Measurements from ENCODE around the gene USE1.

DNA sequence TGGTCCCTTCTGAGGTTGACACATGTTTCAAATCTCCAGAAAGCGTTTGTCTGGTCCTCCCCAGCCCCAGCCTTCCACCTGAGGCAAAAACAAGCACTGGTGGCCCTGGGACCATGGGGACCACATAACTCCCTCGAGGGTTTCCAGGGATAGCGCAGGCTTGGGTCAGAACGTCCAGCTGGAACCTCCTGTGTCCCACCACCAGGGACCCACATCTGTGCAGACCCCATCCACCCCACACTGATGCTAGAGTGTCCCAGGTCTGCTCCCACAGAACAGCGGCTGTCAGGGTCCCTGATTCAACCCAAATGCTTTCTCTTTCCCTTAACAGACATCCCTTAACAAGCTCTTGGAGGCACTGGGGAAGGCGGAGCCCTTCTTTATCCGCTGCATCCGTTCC is 29.6 kb upstream of the USE1 start:
- TF ChIP-seq, protein P1, sequence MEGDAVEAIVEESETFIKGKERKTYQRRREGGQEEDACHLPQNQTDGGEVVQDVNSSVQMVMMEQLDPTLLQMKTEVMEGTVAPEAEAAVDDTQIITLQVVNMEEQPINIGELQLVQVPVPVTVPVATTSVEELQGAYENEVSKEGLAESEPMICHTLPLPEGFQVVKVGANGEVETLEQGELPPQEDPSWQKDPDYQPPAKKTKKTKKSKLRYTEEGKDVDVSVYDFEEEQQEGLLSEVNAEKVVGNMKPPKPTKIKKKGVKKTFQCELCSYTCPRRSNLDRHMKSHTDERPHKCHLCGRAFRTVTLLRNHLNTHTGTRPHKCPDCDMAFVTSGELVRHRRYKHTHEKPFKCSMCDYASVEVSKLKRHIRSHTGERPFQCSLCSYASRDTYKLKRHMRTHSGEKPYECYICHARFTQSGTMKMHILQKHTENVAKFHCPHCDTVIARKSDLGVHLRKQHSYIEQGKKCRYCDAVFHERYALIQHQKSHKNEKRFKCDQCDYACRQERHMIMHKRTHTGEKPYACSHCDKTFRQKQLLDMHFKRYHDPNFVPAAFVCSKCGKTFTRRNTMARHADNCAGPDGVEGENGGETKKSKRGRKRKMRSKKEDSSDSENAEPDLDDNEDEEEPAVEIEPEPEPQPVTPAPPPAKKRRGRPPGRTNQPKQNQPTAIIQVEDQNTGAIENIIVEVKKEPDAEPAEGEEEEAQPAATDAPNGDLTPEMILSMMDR (IDR thresholded peaks at IDR 0.05; ENCODE audit: insufficient read depth, low read length), result no peak
- TF ChIP-seq POLR2AphosphoS5 (IDR thresholded peaks at IDR 0.05; ENCODE audit: low read depth), result no peak
- TF ChIP-seq, protein P2, sequence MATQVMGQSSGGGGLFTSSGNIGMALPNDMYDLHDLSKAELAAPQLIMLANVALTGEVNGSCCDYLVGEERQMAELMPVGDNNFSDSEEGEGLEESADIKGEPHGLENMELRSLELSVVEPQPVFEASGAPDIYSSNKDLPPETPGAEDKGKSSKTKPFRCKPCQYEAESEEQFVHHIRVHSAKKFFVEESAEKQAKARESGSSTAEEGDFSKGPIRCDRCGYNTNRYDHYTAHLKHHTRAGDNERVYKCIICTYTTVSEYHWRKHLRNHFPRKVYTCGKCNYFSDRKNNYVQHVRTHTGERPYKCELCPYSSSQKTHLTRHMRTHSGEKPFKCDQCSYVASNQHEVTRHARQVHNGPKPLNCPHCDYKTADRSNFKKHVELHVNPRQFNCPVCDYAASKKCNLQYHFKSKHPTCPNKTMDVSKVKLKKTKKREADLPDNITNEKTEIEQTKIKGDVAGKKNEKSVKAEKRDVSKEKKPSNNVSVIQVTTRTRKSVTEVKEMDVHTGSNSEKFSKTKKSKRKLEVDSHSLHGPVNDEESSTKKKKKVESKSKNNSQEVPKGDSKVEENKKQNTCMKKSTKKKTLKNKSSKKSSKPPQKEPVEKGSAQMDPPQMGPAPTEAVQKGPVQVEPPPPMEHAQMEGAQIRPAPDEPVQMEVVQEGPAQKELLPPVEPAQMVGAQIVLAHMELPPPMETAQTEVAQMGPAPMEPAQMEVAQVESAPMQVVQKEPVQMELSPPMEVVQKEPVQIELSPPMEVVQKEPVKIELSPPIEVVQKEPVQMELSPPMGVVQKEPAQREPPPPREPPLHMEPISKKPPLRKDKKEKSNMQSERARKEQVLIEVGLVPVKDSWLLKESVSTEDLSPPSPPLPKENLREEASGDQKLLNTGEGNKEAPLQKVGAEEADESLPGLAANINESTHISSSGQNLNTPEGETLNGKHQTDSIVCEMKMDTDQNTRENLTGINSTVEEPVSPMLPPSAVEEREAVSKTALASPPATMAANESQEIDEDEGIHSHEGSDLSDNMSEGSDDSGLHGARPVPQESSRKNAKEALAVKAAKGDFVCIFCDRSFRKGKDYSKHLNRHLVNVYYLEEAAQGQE (IDR thresholded peaks at IDR 0.05; ENCODE audit: insufficient replicate concordance, low read depth), result no peak
